Measurements from ENCODE around the gene CTSH.
"Not testable (repeated sequence)": the region's sequence is repeated elsewhere in the genome, so short reads cannot be mapped to it uniquely, and the experiment has no call there.

The CTSH gene

DNA sequence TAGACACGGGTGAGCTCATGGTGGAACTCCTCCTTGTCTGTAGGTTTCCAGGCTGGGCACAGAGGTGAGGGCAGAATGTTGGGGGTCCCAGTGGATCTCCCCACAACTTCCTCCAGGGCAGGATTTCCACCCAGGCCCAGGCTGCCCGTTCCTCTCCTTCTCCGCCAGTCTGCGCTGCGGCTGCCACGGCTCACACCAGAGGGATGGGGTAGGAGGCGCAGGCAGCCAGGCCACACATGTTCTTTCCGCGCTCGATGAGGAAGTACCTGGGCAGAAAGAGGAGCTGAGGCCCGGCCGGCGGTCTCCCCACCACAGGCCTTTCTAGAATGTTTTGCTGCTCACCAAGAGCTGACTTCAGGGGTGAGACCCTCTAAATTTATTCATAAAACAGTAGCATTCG, 22.9 kb downstream of the CTSH start:
- DNase-seq, result no peak

DNA sequence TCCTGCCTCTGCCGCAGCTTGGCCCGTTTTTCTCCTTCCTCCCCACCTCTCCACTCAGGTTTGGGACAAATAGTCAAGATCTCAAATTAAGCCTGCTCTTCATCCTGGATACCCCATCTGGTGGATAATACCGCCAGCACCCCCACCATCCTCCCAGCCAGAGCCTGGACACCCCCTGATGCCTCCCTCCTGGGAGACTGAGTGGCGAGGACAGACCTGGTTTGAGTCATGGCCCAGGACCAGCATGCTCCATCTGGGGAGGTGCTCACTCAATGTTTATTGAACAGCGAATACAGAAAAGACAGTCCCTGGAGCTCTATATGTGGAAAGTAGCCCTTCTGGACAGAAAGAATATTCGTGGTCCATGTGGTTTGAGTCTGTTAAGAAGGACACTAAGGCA, 23.3 kb downstream of the CTSH start:
- DNase-seq, result no peak

DNA sequence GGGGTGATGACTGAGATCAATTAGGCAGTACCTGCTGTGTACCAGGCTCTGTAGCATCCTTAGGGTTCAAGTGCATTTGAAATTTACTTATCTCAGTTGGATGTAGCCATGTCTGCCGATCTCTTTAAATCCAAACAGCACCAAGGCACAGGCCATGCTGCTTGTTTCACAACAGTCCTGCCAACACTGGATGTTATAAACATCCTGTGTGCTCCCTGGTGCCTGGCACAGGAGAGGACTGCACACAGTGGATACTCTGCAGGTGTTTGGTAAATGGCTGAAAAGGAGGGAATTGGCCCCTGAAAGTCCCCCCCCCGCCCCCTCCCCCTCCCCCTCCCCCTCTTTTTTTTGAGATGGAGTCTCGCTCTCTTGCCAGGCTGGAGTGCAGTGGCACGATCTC, 27.0 kb downstream of the CTSH start:
- no peak for DNase-seq

DNA sequence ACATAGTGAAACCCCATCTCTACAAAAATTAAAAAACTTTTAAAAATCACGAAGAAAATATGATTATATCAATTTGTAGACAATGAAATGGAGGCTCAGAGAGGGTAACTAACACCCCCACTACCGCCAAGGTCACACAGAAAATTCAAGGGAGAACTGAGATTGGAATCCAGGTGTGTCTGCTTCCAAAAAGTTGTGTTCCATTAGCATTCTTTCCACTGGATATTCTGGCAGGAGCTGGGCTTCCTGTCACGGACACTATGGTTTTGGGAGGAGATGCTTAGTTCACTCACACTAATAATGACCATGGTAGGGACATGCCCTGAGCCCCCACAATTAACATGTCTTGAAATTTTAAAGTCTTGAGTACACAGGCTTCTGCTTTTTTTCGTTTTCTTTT, 28.8 kb downstream of the CTSH start:
- DNase-seq, result no peak

DNA sequence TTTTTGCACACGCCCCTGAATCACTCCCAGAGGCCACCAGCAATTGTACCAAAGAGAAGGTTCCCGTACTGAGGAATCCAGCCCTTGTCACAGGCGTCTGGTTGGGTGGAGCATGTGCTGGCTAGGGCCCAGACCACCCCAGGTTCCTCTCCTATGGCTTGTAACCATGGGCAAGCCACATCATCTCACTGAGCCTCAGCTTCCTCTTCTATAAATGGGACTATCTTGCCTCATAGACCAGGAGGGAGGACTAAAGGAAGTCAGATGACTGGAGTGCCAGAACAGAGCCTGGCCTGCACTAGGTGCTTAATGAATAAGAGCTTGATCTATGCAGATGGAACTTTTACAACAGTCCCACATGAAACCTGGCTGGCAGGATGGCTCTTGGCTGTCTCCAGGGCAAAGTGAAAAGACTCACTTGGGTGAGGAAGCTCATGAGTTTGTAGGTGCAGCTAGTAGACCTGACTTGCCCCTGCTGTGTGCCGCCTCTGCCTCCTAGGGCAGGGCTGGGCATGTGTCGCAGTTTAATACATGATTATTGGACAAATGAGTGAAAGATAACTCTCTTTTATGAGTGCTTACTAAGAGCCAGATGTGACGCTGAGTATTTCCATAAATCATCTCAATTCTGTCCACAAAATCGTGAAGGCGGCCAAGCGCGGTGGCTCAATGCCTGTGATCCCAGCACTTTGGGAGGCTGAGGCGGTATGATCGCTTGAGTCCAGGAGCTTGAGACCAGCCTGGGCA, 29.3 kb downstream of the CTSH start:
- no peak for DNase-seq

DNA sequence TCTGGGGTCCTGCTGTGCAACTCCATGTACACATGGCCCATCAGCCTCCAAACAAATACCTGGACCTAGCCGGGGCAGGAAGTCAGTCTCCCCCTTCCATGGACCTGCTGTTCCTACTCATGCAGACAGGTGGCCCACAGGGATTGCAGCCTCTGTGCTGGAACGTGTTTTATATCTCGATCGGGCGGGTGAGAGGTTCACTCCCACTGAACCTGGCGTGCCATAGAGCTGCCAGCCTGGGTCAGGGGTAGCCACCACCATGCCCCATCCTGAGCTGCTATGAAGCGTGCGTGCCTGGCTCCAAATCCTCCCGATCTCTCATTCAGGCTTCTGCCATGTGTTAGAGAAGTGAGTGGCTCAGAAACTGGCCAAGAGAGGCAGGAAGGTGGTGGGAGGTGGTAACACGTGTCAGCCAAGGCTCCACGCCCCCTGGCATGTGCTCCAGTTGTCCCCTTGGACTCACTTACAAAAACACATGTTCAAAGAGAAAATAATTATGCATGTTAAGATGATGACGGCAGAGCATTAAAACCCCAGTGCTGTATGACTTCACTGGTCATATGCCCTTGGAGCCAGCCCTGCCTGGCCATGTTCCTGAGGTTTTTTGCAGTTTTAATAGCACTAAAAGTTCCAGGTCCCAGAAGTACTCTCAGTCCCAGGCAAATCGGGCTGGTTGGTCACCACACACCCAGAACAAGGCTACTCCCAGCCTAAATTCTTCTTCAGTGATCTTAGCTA, 30.6 kb downstream of the CTSH start:
- DNase-seq, result no peak

DNA sequence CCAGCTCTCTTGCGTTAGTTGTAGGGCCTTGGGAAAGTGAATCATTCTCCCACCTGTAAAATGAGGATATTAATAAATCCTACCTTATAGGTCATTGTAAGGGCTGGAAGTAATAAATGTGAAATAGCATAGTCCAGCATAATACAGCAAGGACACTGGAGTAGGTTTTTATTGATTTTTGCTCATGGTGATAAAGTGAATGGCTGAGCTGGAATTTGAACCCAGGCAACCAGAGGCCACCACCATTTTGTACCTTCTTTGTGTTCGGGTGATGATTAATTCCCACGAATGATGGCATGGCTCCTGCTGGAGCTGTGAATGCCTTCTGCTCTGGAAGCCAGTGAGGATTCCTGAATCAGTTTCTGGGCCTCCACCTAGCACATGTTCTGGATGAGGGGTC, 31.8 kb downstream of the CTSH start:
- DNase-seq, result no peak

DNA sequence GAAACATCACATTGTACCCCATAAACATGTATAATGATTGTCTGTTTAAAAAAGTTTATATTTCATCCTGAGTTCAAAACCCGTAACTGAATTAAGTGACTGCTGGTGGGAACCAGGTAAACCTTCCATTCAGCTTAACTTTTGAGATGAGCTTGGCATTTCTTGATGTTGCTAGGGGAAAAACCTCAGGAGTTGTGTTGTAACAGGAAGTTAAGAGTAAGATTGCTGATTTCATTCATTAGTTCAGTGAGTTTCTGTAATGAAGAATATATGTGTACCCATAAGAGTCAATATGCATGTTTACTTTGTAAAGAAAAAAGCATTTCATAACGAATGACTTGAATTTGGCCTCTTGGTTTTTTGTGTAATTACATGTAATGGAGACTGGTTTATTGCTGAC, 32.5 kb downstream of the CTSH start:
- no peak for DNase-seq

DNA sequence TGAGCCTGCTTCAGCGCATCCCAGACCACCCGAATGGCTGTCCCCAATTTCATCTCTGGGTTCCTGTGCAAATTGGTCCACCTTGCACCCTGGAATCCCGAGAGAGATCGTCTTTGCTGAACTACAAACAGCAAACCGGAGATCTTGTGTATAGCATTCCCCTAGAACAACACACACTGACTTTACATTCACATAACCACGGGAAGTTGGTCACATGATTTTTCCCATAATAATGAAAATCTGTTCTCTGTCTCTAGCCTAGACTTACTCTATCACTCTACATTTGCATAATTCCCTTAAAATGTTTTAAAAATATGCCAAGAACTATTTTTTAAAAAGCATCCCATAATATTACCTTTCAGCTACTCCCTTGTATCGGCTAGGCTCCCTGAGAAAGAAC, 34.6 kb downstream of the CTSH start:
- DNase-seq, result no peak

DNA sequence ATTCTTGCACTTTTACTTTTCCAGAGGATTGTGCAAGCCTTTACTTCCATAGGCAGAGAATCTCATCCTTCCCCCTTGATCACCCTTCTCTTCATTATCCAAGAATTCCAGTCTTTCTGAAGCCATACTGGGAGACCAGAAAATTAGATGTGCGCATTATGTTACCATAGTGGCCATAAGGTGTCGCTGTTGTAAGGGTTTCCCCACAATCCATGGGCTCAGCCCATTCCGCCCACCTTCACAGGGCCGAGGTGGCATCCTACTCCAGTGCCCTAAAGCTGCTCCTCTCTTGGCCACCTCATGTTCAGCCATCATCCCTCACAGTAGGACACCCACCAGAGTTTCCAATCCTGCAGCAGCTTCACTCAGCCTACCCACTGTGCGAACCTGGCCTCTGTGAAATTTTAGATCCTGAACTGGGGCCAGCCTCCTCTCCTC, 35.0 kb downstream of the CTSH start:
- DNase-seq, result peak; percentile 27

DNA sequence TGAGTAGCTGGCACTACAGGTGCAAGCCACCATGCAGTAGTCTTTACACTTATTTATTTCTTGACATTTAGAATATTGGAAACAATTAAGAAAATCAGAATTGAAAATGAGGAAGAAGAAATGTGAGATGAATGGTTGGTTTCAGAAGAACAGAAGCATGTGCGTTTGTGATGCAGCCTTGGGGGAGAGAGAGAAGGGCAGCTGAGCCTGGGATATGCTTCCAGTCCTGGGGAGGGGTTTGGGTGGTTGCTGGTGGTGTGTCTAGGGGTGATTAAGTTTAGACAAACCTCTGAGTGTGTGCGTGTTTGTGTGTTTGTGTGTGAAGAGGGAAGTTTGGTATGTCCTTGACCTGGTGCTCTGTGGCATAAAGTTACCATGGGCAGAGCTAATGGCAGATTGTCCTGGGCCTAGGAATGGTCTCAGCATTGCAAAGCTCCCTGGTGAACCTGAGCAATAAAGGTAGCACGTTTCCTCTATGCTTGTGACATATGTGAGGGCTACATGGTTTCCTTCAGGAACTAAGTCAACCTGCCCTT, 35.6 kb downstream of the CTSH start:
- DNase-seq, result no peak

DNA sequence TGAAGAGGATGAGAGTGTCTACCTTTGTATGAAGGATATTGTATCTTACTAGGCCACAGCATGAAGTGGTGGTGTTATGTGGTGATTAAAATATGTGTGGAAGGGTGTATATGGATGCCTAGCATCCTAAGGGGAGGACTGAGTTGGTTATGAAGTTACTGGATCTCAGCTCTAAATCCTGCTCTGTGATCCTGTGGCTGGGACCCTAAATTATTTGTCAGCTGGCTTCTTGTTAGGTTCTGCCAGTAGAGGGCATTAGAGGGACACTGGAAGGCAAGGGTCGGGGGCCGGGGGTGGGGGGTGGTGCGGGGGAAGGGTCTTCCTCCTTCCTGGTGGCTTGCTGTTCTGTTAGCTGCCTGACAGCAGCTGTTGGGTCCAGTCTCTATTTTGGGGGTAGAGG, 37.3 kb downstream of the CTSH start:
- no peak for DNase-seq

DNA sequence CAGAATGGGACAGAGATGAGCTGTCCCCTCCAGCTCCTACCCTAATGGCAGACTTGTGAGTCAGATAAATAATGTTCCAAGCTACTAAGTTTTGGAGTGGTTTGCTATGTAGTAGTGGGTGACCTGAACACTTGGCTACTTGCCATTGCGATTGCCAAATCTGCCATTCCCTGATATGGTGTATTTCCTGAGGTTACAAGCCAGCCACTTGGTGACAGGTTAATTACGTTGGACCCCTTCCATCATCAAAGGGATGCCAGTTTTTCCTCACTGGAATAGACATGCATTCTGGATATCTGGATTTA, 38.6 kb downstream of the CTSH start:
- DNase-seq, result no peak

DNA sequence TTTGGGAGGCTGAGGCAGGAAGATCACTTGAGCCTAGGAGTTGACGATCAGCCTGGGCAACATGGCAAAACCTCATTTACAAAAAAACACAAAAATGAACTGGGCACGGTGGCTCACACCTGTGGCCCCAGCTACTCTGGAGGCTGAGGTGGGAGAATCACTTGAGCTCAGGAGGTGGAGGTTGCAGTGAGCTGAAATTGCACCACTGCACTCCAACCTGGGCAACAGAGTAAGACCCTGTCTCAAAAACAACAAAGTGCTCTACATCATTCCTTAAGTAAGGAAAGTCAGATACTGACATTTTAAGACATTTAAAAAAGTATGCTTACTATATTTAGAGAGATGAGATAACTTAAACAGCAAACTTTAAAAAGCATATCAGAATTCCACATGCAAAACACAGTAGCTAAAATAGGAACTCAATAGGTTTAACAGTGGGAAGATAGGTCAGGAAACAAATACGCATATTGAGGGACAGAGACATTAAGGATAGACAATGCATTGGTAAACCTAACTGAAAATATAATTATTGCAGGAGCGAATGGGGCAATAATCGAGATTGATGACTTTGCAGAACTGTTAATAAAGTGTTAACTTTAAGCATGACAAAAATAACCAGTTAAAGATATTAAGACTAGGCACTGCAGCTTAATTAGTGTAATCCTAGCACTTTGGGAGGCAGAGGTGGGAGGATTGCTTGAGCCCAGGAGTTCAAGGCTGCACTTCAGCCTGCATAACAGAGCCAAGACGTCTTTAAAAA, 40.1 kb downstream of the CTSH start:
- no peak for DNase-seq

DNA sequence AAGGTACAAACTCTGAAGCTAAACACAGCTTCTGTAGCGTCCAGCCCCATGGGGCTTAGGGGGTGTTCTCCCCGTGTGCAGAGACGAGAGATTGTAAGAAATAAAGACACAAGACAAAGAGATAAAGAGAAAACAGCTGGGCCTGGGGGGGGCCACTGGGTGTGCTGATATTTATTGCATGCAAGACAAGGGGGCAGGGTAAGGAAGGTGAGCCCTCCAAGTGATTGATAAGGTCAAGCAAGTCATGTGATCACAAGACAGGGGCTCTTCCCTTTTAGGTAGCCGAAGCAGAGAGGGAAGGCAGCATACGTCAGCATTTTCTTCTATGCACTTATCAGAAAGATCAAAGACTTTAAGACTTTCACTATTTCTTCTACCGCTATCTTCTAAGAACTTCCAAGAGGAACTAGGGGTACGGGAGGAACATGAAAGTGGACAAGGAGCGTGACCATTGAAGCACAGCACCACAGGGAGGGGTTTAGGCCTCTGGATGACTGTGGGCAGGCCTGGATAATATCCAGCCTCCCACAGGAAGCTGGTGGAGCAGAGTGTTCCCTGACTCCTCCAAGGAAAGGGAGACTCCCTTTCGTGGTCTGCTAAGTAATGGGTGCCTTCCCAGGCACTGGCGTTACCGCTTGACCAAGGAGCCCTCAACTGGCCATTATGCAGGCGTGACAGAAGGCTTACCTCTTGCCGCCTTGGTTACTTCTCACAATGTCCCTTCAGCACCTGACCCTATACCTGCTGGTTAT, 42.4 kb downstream of the CTSH start:
- DNase-seq, result not testable (repeated sequence)

DNA sequence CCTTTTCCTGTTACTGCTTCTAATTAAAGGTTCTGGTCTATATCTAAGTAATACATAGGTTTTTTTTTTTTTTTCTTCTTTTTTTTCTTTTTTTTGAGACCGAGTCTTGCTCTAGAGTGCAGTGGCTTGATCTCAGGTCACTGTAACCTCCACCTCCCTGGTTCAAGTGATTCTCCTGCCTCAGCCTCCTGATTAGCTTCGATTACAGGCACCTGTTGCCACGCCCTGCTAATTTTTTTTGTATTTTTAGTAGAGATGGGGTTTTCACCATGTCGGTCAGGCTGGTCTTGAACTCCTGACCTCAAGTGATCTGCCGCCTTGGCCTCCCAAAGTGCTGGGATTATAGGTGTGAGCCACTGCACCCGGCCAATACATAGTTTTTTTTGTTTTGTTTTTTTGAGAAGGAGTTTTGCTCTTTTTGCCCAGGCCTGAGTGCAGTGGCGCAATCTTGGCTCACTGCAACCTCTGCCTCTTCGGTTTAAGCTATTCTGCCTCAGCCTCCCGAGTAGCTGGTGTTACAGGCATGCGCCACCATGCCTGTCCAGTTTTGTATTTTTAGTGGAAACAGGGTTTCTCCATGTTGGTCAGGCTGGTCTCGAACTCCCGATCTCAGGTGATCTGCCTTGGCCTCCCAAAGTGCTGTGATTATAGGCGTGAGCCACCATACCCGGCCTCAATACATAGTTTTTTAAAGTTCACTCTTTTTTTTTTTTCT, 43.9 kb downstream of the CTSH start:
- DNase-seq, result not testable (repeated sequence)

DNA sequence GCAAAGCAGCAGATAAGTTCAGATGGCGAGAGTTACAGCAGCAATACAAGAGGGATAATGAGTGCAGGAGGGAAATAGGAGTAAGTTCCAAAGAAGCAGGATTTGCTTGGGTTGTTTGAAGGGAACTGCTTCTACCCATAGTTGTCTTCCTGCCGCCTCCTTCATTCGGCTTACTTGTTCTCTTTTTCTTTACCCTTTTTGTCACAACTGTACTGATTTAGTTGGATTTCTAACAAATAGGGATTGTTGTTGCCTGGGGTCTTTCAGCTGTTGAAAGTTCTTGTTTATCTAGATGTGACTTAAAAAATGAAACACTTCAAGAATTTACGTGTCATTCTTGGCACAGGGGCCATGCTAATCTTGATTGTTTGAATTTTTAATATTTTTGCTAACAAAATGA, 46.3 kb downstream of the CTSH start:
- no peak for DNase-seq

DNA sequence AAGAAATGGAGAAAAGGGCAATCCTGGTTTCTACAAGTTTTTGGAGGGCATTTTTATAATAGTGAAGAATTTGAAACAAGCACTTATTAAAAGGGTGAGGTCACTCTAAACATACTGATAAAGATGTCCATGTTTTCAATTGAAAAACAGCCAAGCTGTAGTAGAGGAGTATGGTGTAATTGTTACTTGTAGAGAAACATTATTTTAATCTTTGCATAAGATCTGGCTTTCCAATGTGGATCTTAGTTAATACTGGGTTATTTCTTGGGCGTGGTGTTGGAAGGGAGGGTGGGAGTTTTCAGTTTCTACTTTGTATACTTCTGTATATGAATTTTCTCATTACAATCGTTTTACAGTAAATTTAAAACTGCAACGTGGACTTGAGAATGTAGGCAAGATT, 49.4 kb downstream of the CTSH start:
- no peak for DNase-seq

DNA sequence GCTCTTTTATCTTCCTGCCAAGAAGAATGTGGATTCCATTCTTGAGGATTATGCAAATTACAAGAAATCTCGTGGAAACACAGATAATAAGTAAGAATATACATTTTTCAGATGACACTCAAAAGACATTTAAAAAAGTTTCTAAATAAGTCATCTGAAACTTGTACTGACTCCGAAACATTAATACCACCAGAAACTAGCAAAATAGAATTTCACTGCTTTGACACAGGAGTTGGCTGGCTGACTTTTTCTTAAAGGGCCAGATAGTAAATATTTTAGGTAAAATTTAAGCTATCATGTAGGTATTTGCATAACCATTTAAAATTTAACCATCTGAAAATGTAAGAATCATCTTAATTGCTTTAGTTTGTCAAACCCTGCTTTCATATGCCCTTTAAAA, 51.3 kb downstream of the CTSH start:
- no peak for DNase-seq

DNA sequence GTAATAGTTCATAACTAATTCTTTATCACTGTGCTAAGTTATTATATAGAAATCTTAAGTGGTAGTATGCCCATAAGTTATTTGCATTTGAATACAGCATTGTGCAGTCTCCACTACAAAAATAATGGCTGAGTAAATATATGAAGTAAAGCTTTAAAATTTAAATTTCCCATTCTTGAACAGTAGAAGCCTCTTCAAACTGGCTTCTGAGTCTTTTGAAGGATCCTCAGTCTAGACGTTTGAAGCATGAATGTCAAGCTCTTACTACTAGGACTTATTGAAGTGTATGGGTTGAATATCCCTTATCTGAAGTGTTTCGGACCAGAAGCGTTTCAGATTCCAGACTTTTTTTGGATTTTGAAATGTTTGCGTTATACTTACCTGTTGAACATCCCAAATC, 55.8 kb downstream of the CTSH start:
- no peak for DNase-seq

DNA sequence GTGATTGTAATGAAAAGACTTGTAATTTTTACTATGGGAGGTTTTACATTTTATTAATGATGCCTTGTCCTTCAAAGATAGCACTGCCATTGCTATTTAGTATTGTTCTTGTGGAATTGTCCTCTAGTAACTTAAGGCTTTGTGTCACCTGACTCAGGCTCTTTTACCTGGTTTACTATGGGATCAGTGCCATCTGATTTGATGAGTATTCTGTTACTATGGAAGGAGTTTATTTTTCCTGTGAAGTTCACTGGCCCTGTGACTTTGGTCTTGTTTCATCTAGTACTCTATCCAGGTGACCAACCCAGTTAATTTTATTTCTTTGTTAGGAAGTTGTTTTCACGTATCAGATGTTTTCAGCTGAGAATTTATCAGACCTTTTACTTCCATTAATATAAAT, 63.2 kb downstream of the CTSH start:
- DNase-seq, result no peak

DNA sequence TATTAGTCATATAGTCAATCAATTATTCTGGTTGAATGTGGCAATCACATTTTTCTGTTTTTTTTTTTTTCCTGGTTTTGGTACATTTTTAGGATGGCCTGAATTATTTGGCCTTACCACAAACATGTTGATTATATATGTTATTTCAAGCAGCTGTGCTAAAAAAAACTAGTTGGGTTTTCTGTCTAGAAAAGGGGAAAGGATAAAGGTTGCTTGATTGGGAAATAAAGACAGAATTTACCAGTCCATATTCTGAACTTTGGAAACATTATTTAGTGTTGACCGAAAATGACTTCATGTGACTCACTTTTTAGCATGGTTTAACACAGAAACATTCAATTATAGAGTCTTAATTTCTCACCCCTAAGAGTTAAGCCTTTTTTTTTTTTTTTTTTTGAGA, 64.0 kb downstream of the CTSH start:
- no peak for DNase-seq

DNA sequence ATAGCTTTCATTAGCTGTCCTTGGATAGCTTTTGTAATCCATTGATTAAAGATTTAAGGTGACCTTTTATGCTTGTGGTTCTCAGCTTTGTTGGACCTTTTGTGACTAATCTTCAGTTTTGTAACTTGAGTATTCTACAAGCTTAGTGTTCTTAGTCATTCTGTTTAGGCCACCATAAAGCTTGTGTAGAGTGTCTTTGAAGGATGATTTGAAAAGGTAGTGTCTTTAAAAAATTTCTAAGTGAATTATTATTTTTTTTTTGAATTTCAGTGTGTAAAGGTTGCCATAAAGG, 64.7 kb downstream of the CTSH start:
- no peak for DNase-seq

Data from CD4-positive, alpha-beta T cell treated with Interleukin-17A for 4 hours (primary cell).